GM12891 (cell line): Measurements from ENCODE around the gene TIGD6.

Experiments
- PAX5 ChIP-seq: IDR thresholded peaks from 2 replicates; pipeline ENCODE4 v1.6.1; 2011; ENCODE audit warnings: low read length, moderate library complexity, mild to moderate bottlenecking; ENCODE audit not compliant: insufficient read depth, severe bottlenecking
- POLR2A ChIP-seq: IDR thresholded peaks from 2 replicates; pipeline ENCODE4 v1.6.1; 2011; ENCODE audit warnings: low read depth, low read length, control low read depth
- POLR2AphosphoS5 ChIP-seq: IDR thresholded peaks from 2 replicates; pipeline ENCODE4 v1.6.1; 2011; ENCODE audit warnings: low read depth, low read length, control low read depth
- POU2F2 ChIP-seq: IDR thresholded peaks from 2 replicates; pipeline ENCODE4 v1.6.1; 2011; ENCODE audit warnings: low read depth, mild to moderate bottlenecking, control low read depth, low read length, moderate library complexity
- SPI1 ChIP-seq: IDR thresholded peaks from 2 replicates; pipeline ENCODE4 v1.6.1; 2011; ENCODE audit warnings: low read depth, low read length, control low read depth
- TAF1 ChIP-seq: IDR thresholded peaks from 2 replicates; pipeline ENCODE4 v1.6.1; 2011; ENCODE audit warnings: low read depth, low read length, control low read depth

DNA sequence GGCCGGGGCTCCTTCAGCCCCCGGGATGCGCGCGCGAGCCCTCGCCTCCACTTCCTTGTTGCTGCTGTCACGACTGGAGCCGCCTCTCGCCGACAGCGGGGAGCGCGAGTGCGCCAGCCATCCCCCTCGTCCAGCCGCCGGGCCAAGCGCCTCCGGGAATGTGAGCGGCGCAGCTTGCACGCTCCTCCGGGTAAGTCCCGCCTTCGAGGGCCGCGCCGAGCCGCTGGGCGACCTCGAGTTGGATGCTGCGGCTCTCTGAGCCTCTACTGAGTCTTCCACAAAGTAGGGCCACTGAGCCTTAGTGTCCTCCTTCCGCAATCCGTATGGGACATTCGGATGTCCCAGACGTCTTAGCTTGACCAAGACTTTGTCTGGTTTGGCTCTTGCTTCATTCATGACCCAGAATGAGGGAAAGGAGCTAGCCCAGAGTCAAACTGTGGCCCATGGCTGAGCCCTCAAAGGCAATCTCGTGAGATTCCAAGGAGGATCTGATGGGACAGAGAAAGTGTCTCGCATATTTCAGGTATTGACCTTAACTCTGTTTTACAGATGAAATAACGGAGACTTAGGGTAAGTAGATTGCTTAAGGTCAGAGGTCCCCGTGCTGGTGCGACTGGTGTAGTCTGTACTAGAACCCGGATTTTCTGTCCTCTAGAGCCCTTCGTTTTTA, 671 bp upstream of the TIGD6 start:
- TF ChIP-seq POLR2A (no peak), POLR2AphosphoS5 (no peak), TAF1 (no peak), POU2F2 (no peak), SPI1 (no peak), PAX5 (no peak)
